Activated effector memory CD4-positive, alpha-beta T cell treated with anti-CD3 and anti-CD28 coated beads, Interleukin-2, amount 50 U/mL, for 16 hours (primary cell): ENCODE measurements around the gene GNG11.
"Not testable (repeated sequence)": the region's sequence is repeated elsewhere in the genome, so short reads cannot be mapped to it uniquely, and the experiment has no call there.

Experiments used
- DNase-seq: peaks from one replicate; pipeline ENCODE4 v3.0.0-alpha.2; 2020

GNG11 gene

GRCh38 chr7:93921607-93922566 is at the start of gene GNG11:
Gene GNG11 (plus strand): TSS chr7:93921735. CDS start chr7:93922138, 403 bp downstream.
- peak; percentile 62 for DNase-seq

GRCh38 chr7:93873998-93874574 is 47.4 kb upstream of the GNG11 start:
- DNase-seq: no peak

- no peak for DNase-seq
These were observed 43.8 kb upstream of the GNG11 start for GRCh38 chr7:93877742-93878141.

GRCh38 chr7:93879356-93879755 is 42.2 kb upstream of the GNG11 start:
- no peak for DNase-seq

GRCh38 chr7:93882468-93882867 is 39.1 kb upstream of the GNG11 start:
- DNase-seq: no peak

GRCh38 chr7:93883078-93883916 is 38.2 kb upstream of the GNG11 start:
- no peak for DNase-seq

GRCh38 chr7:93883917-93884345 is 37.6 kb upstream of the GNG11 start:
- DNase-seq: no peak

- DNase-seq: no peak
These were observed 37.0 kb upstream of the GNG11 start for GRCh38 chr7:93884541-93884940.

- DNase-seq: no peak
These were observed 32.3 kb upstream of the GNG11 start for GRCh38 chr7:93889261-93889660.

GRCh38 chr7:93890041-93890463 is 31.5 kb upstream of the GNG11 start:
- no peak for DNase-seq

GRCh38 chr7:93890464-93891068 is 31.0 kb upstream of the GNG11 start, which contains the start of gene TFPI2:
Gene TFPI2 (minus strand): TSS chr7:93890753. CDS start chr7:93890678, 75 bp downstream.
- DNase-seq: no peak

GRCh38 chr7:93894426-93894825 is 27.1 kb upstream of the GNG11 start:
- no peak for DNase-seq

GRCh38 chr7:93894966-93895640 is 26.4 kb upstream of the GNG11 start:
- no peak for DNase-seq

GRCh38 chr7:93895859-93896600 is 25.5 kb upstream of the GNG11 start:
- no peak for DNase-seq

GRCh38 chr7:93897680-93898079 is 23.9 kb upstream of the GNG11 start:
- no peak for DNase-seq

GRCh38 chr7:93902777-93903423 is 18.6 kb upstream of the GNG11 start:
- DNase-seq: no peak

- no peak for DNase-seq
These were observed 15.3 kb upstream of the GNG11 start, which contains the start of gene GNGT1 for GRCh38 chr7:93906267-93906666. Gene GNGT1 (plus strand): TSS chr7:93906567. CDS start chr7:93906747, 180 bp downstream.

GRCh38 chr7:93910076-93910994 is 11.2 kb upstream of the GNG11 start:
- DNase-seq: no peak

GRCh38 chr7:93911242-93911641 is 10.3 kb upstream of the GNG11 start:
- DNase-seq: not testable (repeated sequence)
